ENCODE results near the gene PTGR3. TPM values are rescaled to one million over a fixed set of nuclear protein-coding genes. Genes with fewer than 3 reads are reported as not detected.

PTGR3 gene
- total RNA-seq, 1 experiment from 2014 or later: 8.2 TPM

GRCh38 chr18:75211953-75212750 lies 3.2 kb upstream of the PTGR3 start:
- intact Hi-C loops (cut with micrococcal nuclease): loop anchor here (5.0 kb wide), 1 partner anchor 35 kb away; no protein-coding TSS in a partner anchor
- no peaks in the 10 kb centered on the region for H3K36me3 ChIP-seq (ENCODE audit: low read depth, low read length)
- peak overlapping the region; percentile 25 for H3K9ac ChIP-seq (ENCODE audit: low read length)
- no peaks in the 10 kb centered on the region for H3K9me2 ChIP-seq (replicated peaks; ENCODE audit: low read length)
- H4K20me1 ChIP-seq (ENCODE audit: low read length): 0 out of 2 replicates have a peak, but pooled peaks cover under 1% of the 10 kb centered on the region
- no peaks in the 10 kb centered on the region for H3K9me3 ChIP-seq (ENCODE audit: low read length)
- TF ChIP-seq EZH2 (IDR thresholded peaks at IDR 0.05; ENCODE audit: low read length, unreplicated experiment): no peak
- TF ChIP-seq CTCF (conservative IDR thresholded peaks at IDR 0.05; ENCODE audit: low read depth, low read length): no peak
- TF ChIP-seq EZH2phosphoT487 (IDR thresholded peaks at IDR 0.05; ENCODE audit: borderline replicate concordance, low read length): no peak
- peaks cover 9% of the 10 kb centered on the region for H3F3A ChIP-seq (ENCODE audit: low read length, unreplicated experiment)
- H3K79me2 ChIP-seq (ENCODE audit: low read length): peaks cover 51% of the 10 kb centered on the region
- POLR2A ChIA-PET (ENCODE audit: unreplicated experiment): interaction anchor here (0.7 kb wide), 1 partner anchor 159 kb away, joined by 13 read pairs; no protein-coding TSS in a partner anchor
- H3K4me3 ChIP-seq (ENCODE audit: low read length): peak overlapping the region; percentile 74
- no peak overlapping the region for H3K27ac ChIP-seq (ENCODE audit: low read length)
- H2AFZ ChIP-seq (ENCODE audit: low read length): peak overlapping the region; percentile 71
- CTCF ChIA-PET: no interaction called here
- BruUV-seq (replicated peaks): no TSS peak
- no peaks in the 10 kb centered on the region for H3K27me3 ChIP-seq (ENCODE audit: low read length)
- no peak for ATAC-seq
- peaks cover 24% of the 10 kb centered on the region for H3K4me1 ChIP-seq (ENCODE audit: insufficient read depth, low read length)
- peak; percentile 25 for DNase-seq
- peak overlapping the region; percentile 95 for H3K4me2 ChIP-seq (ENCODE audit: low read length)

- Histone ChIP-seq H3K9ac (ENCODE audit: low read length) (no peak overlapping the region; the same call in 1 of the 2 replicates), H3K9me3 (ENCODE audit: low read length) (no peaks in the 10 kb centered on the region), H3K9me2 (replicated peaks; ENCODE audit: low read length) (no peaks in the 10 kb centered on the region), H3K79me2 (ENCODE audit: low read length) (peaks cover 56% of the 10 kb centered on the region), H2AFZ (ENCODE audit: low read length) (peak overlapping the region; percentile 71; the same call in 1 of the 2 replicates), H3K4me3 (ENCODE audit: low read length) (peak overlapping the region; percentile 74), H3K27ac (ENCODE audit: low read length) (no peak overlapping the region), H3K36me3 (ENCODE audit: low read depth, low read length) (no peaks in the 10 kb centered on the region), H3K4me1 (ENCODE audit: insufficient read depth, low read length) (peaks cover 30% of the 10 kb centered on the region), H4K20me1 (ENCODE audit: low read length) (0 out of 2 replicates have a peak, but pooled peaks cover 4% of the 10 kb centered on the region), H3K4me2 (ENCODE audit: low read length) (peak overlapping the region; percentile 95), H3F3A (ENCODE audit: low read length, unreplicated experiment) (peaks cover 9% of the 10 kb centered on the region), H3K27me3 (ENCODE audit: low read length) (no peaks in the 10 kb centered on the region)
- no TSS peak for BruUV-seq (replicated peaks)
- TF ChIP-seq EZH2 (IDR thresholded peaks at IDR 0.05; ENCODE audit: low read length, unreplicated experiment) (no peak), CTCF (conservative IDR thresholded peaks at IDR 0.05; ENCODE audit: low read depth, low read length) (no peak), EZH2phosphoT487 (IDR thresholded peaks at IDR 0.05; ENCODE audit: borderline replicate concordance, low read length) (no peak)
- intact Hi-C loops (cut with micrococcal nuclease): loop anchor here (5.0 kb wide), 1 partner anchor 36 kb away; no protein-coding TSS in a partner anchor
- DNase-seq (no peak), ATAC-seq (no peak)
- CTCF ChIA-PET: no interaction called here
- POLR2A ChIA-PET (ENCODE audit: unreplicated experiment): no interaction called here
Measured at GRCh38 chr18:75211626-75211952, 2.6 kb upstream of the PTGR3 start.
